SK-N-SH treated with all-trans-retinoic acid at 6 μM for 48 hours (cell line): ENCODE measurements around the gene ALG12.

Source experiments
- ATAC-seq: fragments of 200-7000 bp; cut with Tn5 transposase; 3 replicates; pipeline ENCODE4 v1.9.1; 2020; ENCODE audit warnings: mild to moderate bottlenecking, moderate library complexity
- ARNTL ChIP-seq: fragments of 450-650 bp; formaldehyde crosslinking; IDR thresholded peaks from 2 replicates; pipeline ENCODE4 v1.5.0; 2020; ENCODE audit warnings: low read depth, mild to moderate bottlenecking, moderate library complexity, borderline replicate concordance
- CSDC2 ChIP-seq: fragments of 250-450 bp; sonication (Bioruptor Pico); IDR thresholded peaks from 2 replicates; pipeline ENCODE4 v1.5.0; 2020; ENCODE audit warnings: mild to moderate bottlenecking, moderate library complexity
- CSRNP3 ChIP-seq: fragments of 250-450 bp; sonication (Bioruptor Pico); IDR thresholded peaks from 2 replicates; pipeline ENCODE4 v1.5.1; 2021; ENCODE audit warnings: mild to moderate bottlenecking, moderate library complexity
- ESRRG ChIP-seq: fragments of 250-450 bp; sonication (Bioruptor Pico); IDR thresholded peaks from 2 replicates; pipeline ENCODE4 v1.6.1; 2021; ENCODE audit warnings: mild to moderate bottlenecking
- GLIS3 ChIP-seq: fragments of 250-450 bp; sonication (Bioruptor Pico); IDR thresholded peaks from 2 replicates; pipeline ENCODE4 v1.5.0; 2020; ENCODE audit warnings: mild to moderate bottlenecking, moderate library complexity
- ISL1 ChIP-seq: fragments of 250-450 bp; sonication (Bioruptor Pico); IDR thresholded peaks from 2 replicates; pipeline ENCODE4 v2.1.2; 2022; ENCODE audit warnings: mild to moderate bottlenecking, moderate library complexity
- OSR1 ChIP-seq: fragments of 250-450 bp; sonication (Bioruptor Pico); IDR thresholded peaks from 2 replicates; pipeline ENCODE4 v1.8.0; 2022; ENCODE audit warnings: moderate library complexity, mild to moderate bottlenecking, inconsistent platforms
- PATZ1 ChIP-seq: fragments of 250-450 bp; sonication (Bioruptor Pico); IDR thresholded peaks from 2 replicates; pipeline ENCODE4 v1.8.0; 2020; ENCODE audit warnings: mild to moderate bottlenecking, moderate library complexity, borderline replicate concordance
- PPARA ChIP-seq: fragments of 250-450 bp; sonication (Bioruptor Pico); IDR thresholded peaks from 2 replicates; pipeline ENCODE4 v1.5.0; 2020; ENCODE audit warnings: mild to moderate bottlenecking, borderline replicate concordance
- RARB ChIP-seq: fragments of 250-450 bp; sonication (Bioruptor Pico); IDR thresholded peaks from 2 replicates; pipeline ENCODE4 v1.8.0; 2021; ENCODE audit warnings: mild to moderate bottlenecking, moderate library complexity
- TCF4 ChIP-seq: fragments of 250-450 bp; sonication (Bioruptor Pico); IDR thresholded peaks from 2 replicates; pipeline ENCODE4 v1.8.0; 2021; ENCODE audit warnings: mild to moderate bottlenecking, moderate library complexity, borderline replicate concordance
- TSHZ2 ChIP-seq: fragments of 250-450 bp; sonication (Bioruptor Pico); IDR thresholded peaks from 2 replicates; pipeline ENCODE4 v1.5.0; 2020; ENCODE audit warnings: mild to moderate bottlenecking, moderate library complexity
- ZC3H10 ChIP-seq: fragments of 250-450 bp; sonication (Bioruptor Pico); IDR thresholded peaks from 2 replicates; pipeline ENCODE4 v1.5.1; 2021; ENCODE audit warnings: mild to moderate bottlenecking, moderate library complexity
- ZFP3 ChIP-seq: fragments of 250-450 bp; sonication (Bioruptor Pico); IDR thresholded peaks from 2 replicates; pipeline ENCODE4 v1.5.0; 2020; ENCODE audit warnings: mild to moderate bottlenecking, moderate library complexity
- ZNF565 ChIP-seq: fragments of 450-650 bp; formaldehyde crosslinking; conservative IDR thresholded peaks from 2 replicates; pipeline ENCODE4 v1.5.0; 2020; ENCODE audit warnings: low read depth, mild to moderate bottlenecking, moderate library complexity
- ZNF70 ChIP-seq: fragments of 450-650 bp; formaldehyde crosslinking; IDR thresholded peaks from 2 replicates; pipeline ENCODE4 v1.5.0; 2020; ENCODE audit warnings: mild to moderate bottlenecking, moderate library complexity
- TF ChIP-seq, protein P1 (sequence below): fragments of 250-450 bp; sonication (Bioruptor Pico); IDR thresholded peaks from 2 replicates; pipeline ENCODE4 v1.5.1; 2020; ENCODE audit warnings: low read depth, mild to moderate bottlenecking, moderate library complexity

The ALG12 gene

DNA sequence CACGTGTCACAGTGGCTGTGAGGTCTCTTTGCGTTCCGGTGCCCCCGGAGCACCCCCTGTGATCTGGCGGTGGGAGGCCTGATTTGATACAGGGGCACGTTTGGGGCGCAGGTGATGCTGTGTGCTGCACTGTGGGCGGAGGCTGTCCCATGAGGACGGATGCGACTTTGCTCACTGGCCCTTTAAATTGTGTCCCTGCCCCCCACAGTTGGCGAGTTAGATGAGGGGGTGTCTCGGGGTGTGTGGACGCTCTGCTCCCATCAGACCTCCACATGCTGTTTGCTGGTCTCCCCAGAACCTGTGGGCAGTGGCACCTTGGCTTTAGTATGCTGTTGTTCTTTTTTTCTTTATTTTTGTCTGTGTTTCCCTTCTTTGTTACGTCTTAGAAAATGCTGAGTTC lies 59.4 kb downstream of the ALG12 start:
- no peak for ATAC-seq
- TF ChIP-seq ZNF565 (CRISPR knock-in tag): no peak
- TF ChIP-seq GLIS3 (CRISPR knock-in tag): no peak
- no peak for TF ChIP-seq TCF4 (CRISPR knock-in tag)
- TF ChIP-seq PPARA (CRISPR knock-in tag): no peak
- TF ChIP-seq PATZ1 (CRISPR knock-in tag): no peak
- TF ChIP-seq ZFP3 (CRISPR knock-in tag): no peak
- TF ChIP-seq ZC3H10 (CRISPR knock-in tag): no peak
- TF ChIP-seq CSDC2 (CRISPR knock-in tag): no peak
- TF ChIP-seq ESRRG (CRISPR knock-in tag): no peak
- TF ChIP-seq ISL1 (CRISPR knock-in tag): no peak
- no peak for TF ChIP-seq TSHZ2 (CRISPR knock-in tag)
- TF ChIP-seq RARB: no peak
- no peak for TF ChIP-seq OSR1 (CRISPR knock-in tag)
- TF ChIP-seq, protein P1, sequence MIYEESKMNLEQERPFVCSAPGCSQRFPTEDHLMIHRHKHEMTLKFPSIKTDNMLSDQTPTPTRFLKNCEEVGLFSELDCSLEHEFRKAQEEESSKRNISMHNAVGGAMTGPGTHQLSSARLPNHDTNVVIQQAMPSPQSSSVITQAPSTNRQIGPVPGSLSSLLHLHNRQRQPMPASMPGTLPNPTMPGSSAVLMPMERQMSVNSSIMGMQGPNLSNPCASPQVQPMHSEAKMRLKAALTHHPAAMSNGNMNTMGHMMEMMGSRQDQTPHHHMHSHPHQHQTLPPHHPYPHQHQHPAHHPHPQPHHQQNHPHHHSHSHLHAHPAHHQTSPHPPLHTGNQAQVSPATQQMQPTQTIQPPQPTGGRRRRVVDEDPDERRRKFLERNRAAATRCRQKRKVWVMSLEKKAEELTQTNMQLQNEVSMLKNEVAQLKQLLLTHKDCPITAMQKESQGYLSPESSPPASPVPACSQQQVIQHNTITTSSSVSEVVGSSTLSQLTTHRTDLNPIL: no peak
- TF ChIP-seq CSRNP3: no peak
- TF ChIP-seq ZNF70: no peak

- ATAC-seq: no peak
- TF ChIP-seq ZFP3 (CRISPR knock-in tag) (no peak), GLIS3 (CRISPR knock-in tag) (no peak)
These were observed 61.2 kb downstream of the ALG12 start for GRCh38 chr22:49856766-49857618.

DNA sequence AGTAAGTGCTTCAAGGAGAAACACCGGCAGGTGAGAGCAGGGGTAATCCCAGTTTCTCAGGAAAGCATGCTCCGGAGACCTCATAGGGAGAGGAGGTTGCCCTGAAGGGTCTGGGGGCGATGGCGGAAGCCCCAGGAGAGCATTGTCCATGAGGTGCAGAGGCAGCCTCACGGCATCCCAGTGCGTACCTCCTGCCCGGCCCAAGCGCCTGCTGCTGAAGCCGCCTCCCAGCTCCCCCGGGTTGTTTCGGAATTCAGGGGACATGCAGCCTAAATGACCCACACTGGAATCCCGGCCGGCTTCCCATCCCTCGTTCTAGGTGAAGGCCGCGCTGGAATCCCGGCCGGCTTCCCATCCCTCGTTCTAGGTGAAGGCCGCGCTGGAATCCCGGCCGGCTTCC lies 61.9 kb downstream of the ALG12 start:
- TF ChIP-seq ZC3H10 (CRISPR knock-in tag) (no peak), OSR1 (CRISPR knock-in tag) (no peak), TSHZ2 (CRISPR knock-in tag) (no peak), CSRNP3 (no peak), ARNTL (CRISPR knock-in tag) (no peak)
- no peak for ATAC-seq
